Measurements from ENCODE around the gene LTBP1.

DNA sequence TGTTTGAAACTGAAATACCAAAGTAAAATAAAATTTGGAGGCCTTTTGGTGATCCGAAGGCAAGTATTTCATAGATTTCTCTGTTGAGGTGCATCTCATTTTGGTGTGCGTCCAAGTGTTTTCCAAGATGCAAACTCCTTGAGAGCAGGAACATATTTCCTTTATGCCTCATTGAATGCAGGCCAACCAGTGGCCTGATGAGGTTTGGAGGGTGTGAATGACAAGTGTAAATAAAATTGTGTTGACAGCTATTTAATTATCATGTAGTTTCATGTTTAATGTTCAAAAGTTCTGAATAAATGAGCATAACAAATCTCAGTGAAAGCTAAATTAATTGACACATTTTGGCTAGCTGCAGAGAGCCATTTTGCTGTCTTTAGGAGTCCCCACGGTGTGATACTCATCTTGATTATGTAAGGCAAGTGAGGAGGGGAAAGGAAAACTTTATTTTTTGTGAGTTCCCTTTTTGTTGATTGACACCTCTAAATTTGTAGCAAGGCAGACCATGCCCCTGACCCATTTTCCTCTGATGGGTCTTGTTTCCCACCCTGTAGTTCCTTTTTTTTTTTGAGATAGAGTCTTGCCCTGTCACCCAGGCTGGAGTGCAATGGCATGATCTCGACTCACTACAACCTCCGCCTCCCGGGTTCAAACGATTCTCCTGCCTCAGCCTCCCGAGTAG lies 6.3 kb upstream of the LTBP1 start:
- TF ChIP-seq, protein P1, sequence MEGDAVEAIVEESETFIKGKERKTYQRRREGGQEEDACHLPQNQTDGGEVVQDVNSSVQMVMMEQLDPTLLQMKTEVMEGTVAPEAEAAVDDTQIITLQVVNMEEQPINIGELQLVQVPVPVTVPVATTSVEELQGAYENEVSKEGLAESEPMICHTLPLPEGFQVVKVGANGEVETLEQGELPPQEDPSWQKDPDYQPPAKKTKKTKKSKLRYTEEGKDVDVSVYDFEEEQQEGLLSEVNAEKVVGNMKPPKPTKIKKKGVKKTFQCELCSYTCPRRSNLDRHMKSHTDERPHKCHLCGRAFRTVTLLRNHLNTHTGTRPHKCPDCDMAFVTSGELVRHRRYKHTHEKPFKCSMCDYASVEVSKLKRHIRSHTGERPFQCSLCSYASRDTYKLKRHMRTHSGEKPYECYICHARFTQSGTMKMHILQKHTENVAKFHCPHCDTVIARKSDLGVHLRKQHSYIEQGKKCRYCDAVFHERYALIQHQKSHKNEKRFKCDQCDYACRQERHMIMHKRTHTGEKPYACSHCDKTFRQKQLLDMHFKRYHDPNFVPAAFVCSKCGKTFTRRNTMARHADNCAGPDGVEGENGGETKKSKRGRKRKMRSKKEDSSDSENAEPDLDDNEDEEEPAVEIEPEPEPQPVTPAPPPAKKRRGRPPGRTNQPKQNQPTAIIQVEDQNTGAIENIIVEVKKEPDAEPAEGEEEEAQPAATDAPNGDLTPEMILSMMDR (IDR thresholded peaks at IDR 0.05), result no peak
- no peak for TF ChIP-seq EZH2 (IDR thresholded peaks at IDR 0.05; ENCODE audit: borderline replicate concordance, insufficient read depth, low read depth, low read length, poor library complexity, severe bottlenecking)
